GM12801 (cell line): ENCODE results near the gene TFB1M.

Experiments
- TF ChIP-seq, protein P1 (sequence below): IDR thresholded peaks from one replicate; pipeline ENCODE4 v1.5.1; 2011; ENCODE audit warnings: control low read depth; ENCODE audit not compliant: insufficient read length; ENCODE audit errors: extremely low read depth

Gene TFB1M

GRCh38 chr6:155347800-155348199 lies 33.5 kb upstream of the TFB1M start:
- TF ChIP-seq, protein P1, sequence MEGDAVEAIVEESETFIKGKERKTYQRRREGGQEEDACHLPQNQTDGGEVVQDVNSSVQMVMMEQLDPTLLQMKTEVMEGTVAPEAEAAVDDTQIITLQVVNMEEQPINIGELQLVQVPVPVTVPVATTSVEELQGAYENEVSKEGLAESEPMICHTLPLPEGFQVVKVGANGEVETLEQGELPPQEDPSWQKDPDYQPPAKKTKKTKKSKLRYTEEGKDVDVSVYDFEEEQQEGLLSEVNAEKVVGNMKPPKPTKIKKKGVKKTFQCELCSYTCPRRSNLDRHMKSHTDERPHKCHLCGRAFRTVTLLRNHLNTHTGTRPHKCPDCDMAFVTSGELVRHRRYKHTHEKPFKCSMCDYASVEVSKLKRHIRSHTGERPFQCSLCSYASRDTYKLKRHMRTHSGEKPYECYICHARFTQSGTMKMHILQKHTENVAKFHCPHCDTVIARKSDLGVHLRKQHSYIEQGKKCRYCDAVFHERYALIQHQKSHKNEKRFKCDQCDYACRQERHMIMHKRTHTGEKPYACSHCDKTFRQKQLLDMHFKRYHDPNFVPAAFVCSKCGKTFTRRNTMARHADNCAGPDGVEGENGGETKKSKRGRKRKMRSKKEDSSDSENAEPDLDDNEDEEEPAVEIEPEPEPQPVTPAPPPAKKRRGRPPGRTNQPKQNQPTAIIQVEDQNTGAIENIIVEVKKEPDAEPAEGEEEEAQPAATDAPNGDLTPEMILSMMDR: no peak

- TF ChIP-seq, protein P1: no peak
Measured at GRCh38 chr6:155346957-155347356, 32.7 kb upstream of the TFB1M start.

GRCh38 chr6:155344341-155345006 lies 30.2 kb upstream of the TFB1M start:
- TF ChIP-seq, protein P1: no peak

DNA sequence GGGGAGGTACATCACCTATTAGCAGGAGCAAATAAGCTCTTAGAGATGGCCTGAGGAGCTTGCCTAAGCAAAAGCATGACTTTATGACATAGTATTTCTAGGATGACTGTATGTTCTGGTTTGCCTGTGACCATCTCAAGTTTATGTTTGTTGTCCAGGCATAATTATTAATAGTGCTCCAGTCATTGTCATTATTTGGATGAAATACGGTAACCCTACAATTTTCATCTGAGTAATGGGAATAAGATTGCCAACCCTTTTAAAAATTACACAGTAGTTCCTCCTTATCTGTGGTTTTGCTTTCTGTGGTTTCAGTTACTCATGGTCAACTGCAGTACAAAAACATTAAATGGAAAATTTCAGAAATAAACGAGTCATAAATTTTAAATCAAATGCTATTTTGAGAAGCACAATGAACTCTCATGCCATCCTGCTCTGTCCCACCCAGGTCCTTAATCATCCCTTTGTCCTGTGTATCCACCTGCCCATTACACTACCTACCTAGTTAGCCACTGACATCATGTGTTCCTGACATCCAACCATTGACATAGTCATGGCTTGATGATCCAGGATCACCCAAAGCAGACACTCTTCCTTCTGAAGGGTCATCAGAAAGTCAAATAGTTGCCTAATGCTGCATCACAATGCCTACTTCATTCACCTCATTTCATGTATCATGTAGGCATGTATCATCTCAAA lies 27.0 kb upstream of the TFB1M start:
- TF ChIP-seq, protein P1: no peak

DNA sequence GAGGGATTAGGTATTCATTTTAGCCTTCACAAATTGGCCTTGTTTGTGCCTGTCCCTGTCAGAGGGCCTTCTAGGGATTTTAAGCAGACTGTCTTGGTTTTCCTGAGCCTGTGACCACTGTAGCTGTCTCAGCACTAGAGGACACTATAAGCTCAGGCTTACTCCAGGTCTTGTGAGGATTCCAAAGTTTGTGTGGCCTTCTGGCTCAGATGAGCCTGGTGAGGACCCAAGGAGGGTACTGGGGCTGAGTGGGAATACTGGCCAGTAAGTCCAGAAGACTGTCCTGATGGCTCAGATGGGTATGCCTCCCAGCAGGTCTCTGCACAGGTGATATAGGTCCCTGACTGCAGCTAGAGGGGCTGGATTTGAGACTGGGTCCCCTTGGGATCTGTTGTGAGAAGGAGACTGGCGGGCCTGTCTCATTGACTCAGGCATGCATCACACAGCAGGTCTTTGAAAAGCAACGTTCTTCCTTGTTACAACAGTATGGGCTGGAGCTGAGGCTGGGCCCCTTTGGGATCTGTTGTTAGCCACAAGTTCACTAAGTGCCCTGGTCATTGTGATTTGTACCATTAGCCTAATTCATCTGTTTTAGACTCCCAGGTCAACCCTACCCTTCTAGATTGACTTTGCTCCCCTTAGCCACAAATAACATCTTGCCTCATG lies 26.3 kb upstream of the TFB1M start:
- TF ChIP-seq, protein P1: no peak

DNA sequence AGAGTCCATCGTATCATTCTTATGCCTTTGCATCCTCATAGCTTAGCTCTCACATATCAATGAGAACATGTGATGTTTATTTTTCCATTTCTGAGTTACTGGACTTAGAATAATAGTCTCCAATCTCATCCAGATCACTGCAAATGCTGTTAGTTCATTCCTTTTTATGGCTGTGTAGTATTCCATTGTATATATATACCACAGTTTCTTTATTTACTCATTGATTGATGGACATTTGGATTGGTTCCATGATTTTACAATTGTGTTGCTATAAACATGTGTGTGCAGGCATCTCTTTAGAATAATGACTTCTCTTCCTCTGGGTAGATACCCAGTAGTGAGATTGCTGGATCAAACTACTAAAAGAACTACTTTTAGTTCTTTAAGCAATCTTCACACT lies 21.0 kb upstream of the TFB1M start:
- TF ChIP-seq, protein P1: no peak

DNA sequence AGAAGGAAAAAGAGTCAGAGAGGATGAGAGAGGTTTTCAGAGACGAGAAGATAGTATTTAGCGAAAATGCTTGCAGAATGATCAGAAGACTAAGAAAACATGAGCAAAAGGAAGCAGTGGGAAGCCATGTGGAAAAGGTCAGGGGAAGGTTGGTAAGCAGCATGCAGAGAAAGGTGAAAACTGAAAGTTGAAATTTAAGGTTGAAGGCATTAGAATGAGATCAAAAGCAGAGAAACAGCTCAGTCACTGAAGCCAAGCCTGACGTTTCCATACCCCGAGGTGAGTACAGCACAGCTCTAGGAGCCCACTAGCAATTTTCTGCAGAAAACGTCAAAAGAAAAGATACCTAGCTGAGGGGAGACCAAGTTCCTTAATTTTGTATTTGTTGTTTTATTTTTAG lies 19.1 kb upstream of the TFB1M start:
- TF ChIP-seq, protein P1: no peak
